ENCODE results near the gene BLM. TPM values are rescaled to one million over a fixed set of nuclear protein-coding genes. Genes with fewer than 3 reads are reported as not detected.

BLM gene
- polyA plus RNA-seq, 1 donor (not counting 4 experiments of a cell fraction or from before 2014, with no cell fraction given): 4.4 TPM

- Histone ChIP-seq H3K4me2 (ENCODE audit: control insufficient read depth, extremely low read depth, insufficient read depth, low read depth, low read length) (no peak overlapping the region), H3K4me1 (ENCODE audit: control insufficient read depth, extremely low read depth, insufficient read depth, low read length) (peaks cover 6% of the 10 kb centered on the region), H3K9me3 (ENCODE audit: control insufficient read depth, low read depth, low read length) (no peaks in the 10 kb centered on the region), H3K9me1 (ENCODE audit: control insufficient read depth, extremely low read depth, insufficient read depth, low read length) (no peaks in the 10 kb centered on the region), H4K20me1 (ENCODE audit: control insufficient read depth, extremely low read depth, insufficient read depth, low read length) (no peaks in the 10 kb centered on the region), H3K9ac (ENCODE audit: control insufficient read depth, extremely low read depth, insufficient read depth, low read length) (no peak overlapping the region), H2AFZ (ENCODE audit: control insufficient read depth, low read length) (no peak overlapping the region), H3K79me2 (ENCODE audit: control insufficient read depth, insufficient read depth, low read length) (peaks cover 24% of the 10 kb centered on the region), H3K27ac (ENCODE audit: control insufficient read depth, insufficient read depth, low read length) (no peak overlapping the region), H3K4me3 (ENCODE audit: control insufficient read depth in 2 of 3, extremely low read depth in 1 of 3, insufficient read depth in 2 of 3, low read depth in 1 of 3, low read length in 3 of 3) (no peak overlapping the region), H3K27me3 (ENCODE audit: control insufficient read depth, extremely low read depth, insufficient read depth, low read length) (no peaks in the 10 kb centered on the region), H3K36me3 (ENCODE audit: control insufficient read depth in 2 of 2, extremely low read depth in 1 of 2, insufficient read depth in 2 of 2, low read length in 2 of 2) (peaks cover 0 to 6% of the 10 kb centered on the region in 2 experiments)
- no peak for DNase-seq (ENCODE audit: low read depth, low spot score)
- dilution Hi-C loops (cut with MboI; ENCODE audit: extremely low pct_ligation_motif_present, low sequenced_read_pairs): no loop called here
- FAIRE-seq: no peak
- no peak for TF ChIP-seq EZH2 (IDR thresholded peaks at IDR 0.05; ENCODE audit: low read length)
- TF ChIP-seq CTCF (optimal IDR thresholded peaks at IDR 0.05 in 1 of 3, IDR thresholded peaks at IDR 0.05 in 1 of 3, conservative IDR thresholded peaks at IDR 0.05 in 1 of 3; ENCODE audit: extremely low read depth in 1 of 3, insufficient read depth in 2 of 3, low read length in 3 of 3): no peak
Measured at GRCh38 chr15:90720131-90720530, 3.0 kb downstream of the BLM start.

- no peak overlapping the region for H3K4me2 ChIP-seq (ENCODE audit: control insufficient read depth, extremely low read depth, insufficient read depth, low read depth, low read length)
- dilution Hi-C loops (cut with MboI; ENCODE audit: extremely low pct_ligation_motif_present, low sequenced_read_pairs): no loop called here
- H3K4me3 ChIP-seq (ENCODE audit: control insufficient read depth in 2 of 3, extremely low read depth in 1 of 3, insufficient read depth in 2 of 3, low read depth in 1 of 3, low read length in 3 of 3): no peak overlapping the region
- H4K20me1 ChIP-seq (ENCODE audit: control insufficient read depth, extremely low read depth, insufficient read depth, low read length): no peaks in the 10 kb centered on the region
- no peak for TF ChIP-seq EZH2 (IDR thresholded peaks at IDR 0.05; ENCODE audit: low read length)
- no peaks in the 10 kb centered on the region for H3K27me3 ChIP-seq (ENCODE audit: control insufficient read depth, extremely low read depth, insufficient read depth, low read length)
- H3K9me3 ChIP-seq (ENCODE audit: control insufficient read depth, low read depth, low read length): no peaks in the 10 kb centered on the region
- H3K27ac ChIP-seq (ENCODE audit: control insufficient read depth, insufficient read depth, low read length): no peak overlapping the region
- H3K9me1 ChIP-seq (ENCODE audit: control insufficient read depth, extremely low read depth, insufficient read depth, low read length): no peaks in the 10 kb centered on the region
- FAIRE-seq: no peak
- peaks cover 3% of the 10 kb centered on the region for H3K79me2 ChIP-seq (ENCODE audit: control insufficient read depth, insufficient read depth, low read length)
- H3K9ac ChIP-seq (ENCODE audit: control insufficient read depth, extremely low read depth, insufficient read depth, low read length): no peak overlapping the region
- H2AFZ ChIP-seq (ENCODE audit: control insufficient read depth, low read length): no peak overlapping the region
- H3K36me3 ChIP-seq (ENCODE audit: control insufficient read depth in 2 of 2, extremely low read depth in 1 of 2, insufficient read depth in 2 of 2, low read length in 2 of 2): peaks cover 0 to 6% of the 10 kb centered on the region in 2 experiments
- no peak for DNase-seq (ENCODE audit: low read depth, low spot score)
- H3K4me1 ChIP-seq (ENCODE audit: control insufficient read depth, extremely low read depth, insufficient read depth, low read length): no peaks in the 10 kb centered on the region
Measured at GRCh38 chr15:90729261-90729660, 12.1 kb downstream of the BLM start.

GRCh38 chr15:90730290-90730689, 13.1 kb downstream of the BLM start:
- FAIRE-seq (no peak), DNase-seq (ENCODE audit: low read depth, low spot score) (no peak)
- H3K9me1 ChIP-seq (ENCODE audit: control insufficient read depth, extremely low read depth, insufficient read depth, low read length): no peaks in the 10 kb centered on the region
- H3K9me3 ChIP-seq (ENCODE audit: control insufficient read depth, low read depth, low read length): no peaks in the 10 kb centered on the region
- dilution Hi-C loops (cut with MboI; ENCODE audit: extremely low pct_ligation_motif_present, low sequenced_read_pairs): no loop called here
- peaks cover 3% of the 10 kb centered on the region for H3K79me2 ChIP-seq (ENCODE audit: control insufficient read depth, insufficient read depth, low read length)
- H3K27me3 ChIP-seq (ENCODE audit: control insufficient read depth, extremely low read depth, insufficient read depth, low read length): no peaks in the 10 kb centered on the region
- no peak overlapping the region for H3K4me3 ChIP-seq (ENCODE audit: control insufficient read depth in 2 of 3, extremely low read depth in 1 of 3, insufficient read depth in 2 of 3, low read depth in 1 of 3, low read length in 3 of 3)
- no peak overlapping the region for H3K9ac ChIP-seq (ENCODE audit: control insufficient read depth, extremely low read depth, insufficient read depth, low read length)
- H3K4me1 ChIP-seq (ENCODE audit: control insufficient read depth, extremely low read depth, insufficient read depth, low read length): no peaks in the 10 kb centered on the region
- H3K4me2 ChIP-seq (ENCODE audit: control insufficient read depth, extremely low read depth, insufficient read depth, low read depth, low read length): no peak overlapping the region
- no peak overlapping the region for H3K27ac ChIP-seq (ENCODE audit: control insufficient read depth, insufficient read depth, low read length)
- H2AFZ ChIP-seq (ENCODE audit: control insufficient read depth, low read length): no peak overlapping the region
- TF ChIP-seq EZH2 (IDR thresholded peaks at IDR 0.05; ENCODE audit: low read length) (no peak), CTCF (optimal IDR thresholded peaks at IDR 0.05 in 1 of 3, IDR thresholded peaks at IDR 0.05 in 1 of 3, conservative IDR thresholded peaks at IDR 0.05 in 1 of 3; ENCODE audit: extremely low read depth in 1 of 3, insufficient read depth in 2 of 3, low read length in 3 of 3) (no peak)
- H3K36me3 ChIP-seq (ENCODE audit: control insufficient read depth in 2 of 2, extremely low read depth in 1 of 2, insufficient read depth in 2 of 2, low read length in 2 of 2): no peaks in the 10 kb centered on the region
- H4K20me1 ChIP-seq (ENCODE audit: control insufficient read depth, extremely low read depth, insufficient read depth, low read length): no peaks in the 10 kb centered on the region

All from keratinocyte (primary cell).